GM18909 (cell line): ENCODE measurements around the gene LRRC71.
A peak's percentile ranks its signal among the peaks of the same experiment; 100 is the strongest.

Experiments used
- ATAC-seq: cut with Tn5 transposase; IDR thresholded peaks from one replicate; pipeline ENCODE4 v1.9.1; 2021; ENCODE audit warnings: mild to moderate bottlenecking; ENCODE audit not compliant: unreplicated experiment, poor library complexity

The LRRC71 gene

DNA sequence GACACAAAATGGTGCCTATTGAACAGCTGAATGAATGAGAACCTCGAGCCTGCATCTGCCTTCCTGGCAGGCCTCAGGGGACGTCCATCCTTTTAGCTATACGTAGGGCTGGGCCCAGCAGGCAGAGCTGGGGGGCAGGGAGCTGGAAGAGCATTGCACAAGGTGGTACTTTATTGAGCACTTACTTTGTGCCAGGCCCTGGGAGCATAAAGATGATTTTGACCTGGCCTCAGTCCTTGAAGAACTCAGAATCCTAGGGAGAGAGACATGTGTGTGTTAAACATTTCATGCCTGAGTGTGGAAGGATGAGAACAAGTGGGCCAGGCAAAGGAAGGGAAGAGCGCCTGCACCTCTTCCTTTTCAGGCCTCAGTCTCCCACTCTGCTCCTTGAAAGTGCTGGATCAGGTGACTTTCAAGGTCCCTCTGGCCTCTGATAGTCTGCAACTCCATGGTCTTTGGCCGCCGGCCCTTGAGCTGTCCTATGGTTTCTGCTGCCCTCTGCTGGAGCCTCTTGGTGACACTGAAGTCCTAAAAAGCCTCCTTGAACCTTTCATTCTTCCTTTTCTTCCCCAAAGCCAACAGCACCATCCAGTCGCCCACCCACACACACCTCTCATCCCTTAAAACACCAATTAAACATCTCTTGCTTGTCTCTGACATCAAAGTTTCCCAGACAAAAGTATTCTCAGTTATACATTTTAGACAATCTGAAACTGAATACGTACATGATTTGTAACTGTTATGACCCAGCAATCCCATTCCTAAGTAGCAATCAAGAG is 30.4 kb upstream of the LRRC71 start:
- no peak for ATAC-seq

DNA sequence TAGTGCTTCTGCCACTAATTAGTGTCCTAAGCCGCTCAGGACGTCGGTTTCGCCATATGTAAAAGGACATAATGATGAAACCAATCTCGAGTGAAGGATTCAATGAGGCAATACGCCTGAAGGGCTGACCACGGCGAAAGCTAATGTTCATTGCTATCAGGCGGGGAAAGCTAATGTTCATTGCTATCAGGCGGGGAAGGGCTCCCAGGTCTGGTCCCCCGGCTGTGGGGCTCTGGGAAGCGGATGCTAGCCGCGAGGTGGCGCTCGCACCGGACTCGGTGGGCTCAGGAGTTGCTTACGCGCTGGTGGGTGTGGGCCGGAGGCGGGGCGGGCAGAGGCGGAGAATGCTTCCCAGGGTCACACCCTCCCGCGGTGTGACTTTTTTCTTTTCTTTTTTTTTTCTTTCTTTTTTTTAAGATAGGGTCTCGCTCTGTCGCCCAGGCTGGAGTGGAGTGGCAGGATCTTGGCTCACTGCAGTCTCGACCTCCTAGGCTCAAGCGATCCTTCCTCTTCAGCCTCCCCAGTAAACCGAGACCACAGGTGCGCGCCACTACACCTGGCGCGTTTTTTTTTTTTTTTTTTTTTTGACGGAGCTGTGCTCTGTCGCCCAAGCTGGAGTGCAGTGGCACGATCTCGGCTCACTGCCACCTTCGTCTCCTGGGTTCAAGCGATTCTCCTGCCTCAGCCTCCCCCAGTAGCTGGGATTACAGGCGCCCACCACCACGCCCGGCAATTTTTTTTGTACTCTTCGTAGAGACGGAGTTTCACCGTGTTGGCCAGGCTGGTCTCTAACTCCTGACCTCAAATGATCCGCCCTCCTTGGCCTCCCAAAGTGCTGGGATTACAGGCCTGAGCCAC is 28.0 kb upstream of the LRRC71 start:
- ATAC-seq = peak; percentile 71

DNA sequence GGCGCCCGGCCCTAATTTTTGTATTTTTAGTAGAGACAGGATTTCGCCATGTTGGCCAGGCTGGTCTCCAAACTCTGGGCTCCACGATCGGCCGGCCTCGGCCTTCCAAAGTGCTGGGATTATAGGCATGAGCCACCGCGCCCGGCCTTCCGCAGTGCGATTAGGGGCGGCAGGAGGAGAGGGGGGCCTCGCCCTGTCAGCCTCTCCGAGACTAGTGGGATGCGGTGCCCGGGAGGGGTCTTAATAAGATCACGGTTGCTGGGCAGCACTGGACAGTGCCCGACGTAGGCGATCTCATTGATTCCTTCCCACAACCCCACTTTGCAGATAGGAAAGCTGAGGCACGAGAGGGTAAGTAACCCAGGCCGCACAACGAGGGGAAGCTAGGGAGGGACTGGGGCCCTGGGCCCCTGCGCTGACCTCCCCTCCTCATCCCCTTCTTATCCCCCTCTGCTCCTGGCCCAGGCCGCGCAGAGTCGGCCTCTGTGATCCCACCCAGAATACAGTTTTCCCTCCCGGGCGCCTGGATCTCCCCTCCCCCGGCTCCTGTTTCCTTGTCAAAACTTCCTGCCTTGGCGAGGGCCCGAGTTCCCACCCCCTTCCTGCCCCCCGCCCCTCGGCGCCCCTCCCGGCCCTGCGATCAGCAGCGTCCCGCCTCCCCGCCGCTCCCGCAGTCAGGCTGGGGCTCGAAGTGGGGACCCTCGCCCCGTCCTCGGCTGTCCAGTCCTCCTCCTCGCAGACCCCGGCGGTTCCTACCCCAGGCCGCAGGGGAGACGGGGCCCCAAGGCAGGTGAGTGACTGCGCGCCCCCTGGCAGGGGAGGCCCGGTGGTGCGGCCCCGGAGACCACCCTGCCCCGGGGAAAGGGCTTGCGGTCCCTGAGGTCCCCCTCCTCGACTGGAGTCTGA is 27.1 kb upstream of the LRRC71 start, which contains the start of gene PEAR1:
Gene PEAR1 (plus strand): TSS at position 671 of the 906 bp plus-strand sequence. CDS start 10,209 bp downstream, outside the sequence.
- ATAC-seq = no peak

GRCh38 chr1:156894001-156894400 is 26.4 kb upstream of the LRRC71 start:
- no peak for ATAC-seq

- ATAC-seq = no peak
Observed at GRCh38 chr1:156894711-156895454, 25.5 kb upstream of the LRRC71 start.

- ATAC-seq = no peak
Observed at GRCh38 chr1:156895455-156895812, 25.0 kb upstream of the LRRC71 start.

DNA sequence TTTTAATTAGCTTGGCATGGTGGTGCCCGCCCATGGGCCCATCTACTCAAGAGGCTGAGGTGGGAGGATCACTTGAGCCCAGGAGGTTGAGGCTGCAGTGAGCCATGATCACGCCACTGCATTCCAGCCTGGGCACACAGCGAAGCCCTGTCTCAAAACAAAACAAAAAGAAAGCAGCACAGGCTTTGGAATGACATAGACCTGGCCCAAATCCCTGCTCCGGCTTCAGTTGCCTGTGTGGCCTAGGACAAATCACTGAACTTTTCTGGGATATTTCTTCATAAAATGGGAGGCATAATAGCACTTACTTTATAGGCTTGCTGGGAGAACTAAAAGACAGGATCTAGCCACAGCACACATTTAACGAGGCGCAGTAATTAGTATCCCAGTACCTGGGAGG is 24.5 kb upstream of the LRRC71 start:
- ATAC-seq = no peak

GRCh38 chr1:156896490-156897033 is 23.9 kb upstream of the LRRC71 start:
- no peak for ATAC-seq

- ATAC-seq = no peak
Observed at GRCh38 chr1:156897078-156897825, 23.2 kb upstream of the LRRC71 start.

DNA sequence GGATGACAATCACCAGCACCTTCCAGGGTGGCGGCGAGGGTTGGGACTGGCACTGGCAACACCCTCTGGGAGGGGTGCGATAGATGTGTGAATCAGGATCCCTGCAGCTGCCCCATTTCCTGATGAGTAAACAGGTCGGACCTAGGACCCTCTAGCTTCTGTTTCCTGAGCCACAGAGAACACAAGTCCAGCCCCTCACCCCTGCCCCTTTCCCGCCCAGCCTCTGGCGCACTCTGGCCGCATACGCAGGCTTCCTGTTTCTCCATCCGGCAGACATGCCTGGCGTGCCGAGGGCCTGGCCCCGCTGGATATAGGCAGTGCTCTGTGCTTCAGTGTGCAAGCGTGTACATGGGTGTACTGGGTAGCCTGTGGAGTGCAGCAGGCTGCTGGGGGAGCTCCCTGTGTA is 22.3 kb upstream of the LRRC71 start:
- no peak for ATAC-seq

DNA sequence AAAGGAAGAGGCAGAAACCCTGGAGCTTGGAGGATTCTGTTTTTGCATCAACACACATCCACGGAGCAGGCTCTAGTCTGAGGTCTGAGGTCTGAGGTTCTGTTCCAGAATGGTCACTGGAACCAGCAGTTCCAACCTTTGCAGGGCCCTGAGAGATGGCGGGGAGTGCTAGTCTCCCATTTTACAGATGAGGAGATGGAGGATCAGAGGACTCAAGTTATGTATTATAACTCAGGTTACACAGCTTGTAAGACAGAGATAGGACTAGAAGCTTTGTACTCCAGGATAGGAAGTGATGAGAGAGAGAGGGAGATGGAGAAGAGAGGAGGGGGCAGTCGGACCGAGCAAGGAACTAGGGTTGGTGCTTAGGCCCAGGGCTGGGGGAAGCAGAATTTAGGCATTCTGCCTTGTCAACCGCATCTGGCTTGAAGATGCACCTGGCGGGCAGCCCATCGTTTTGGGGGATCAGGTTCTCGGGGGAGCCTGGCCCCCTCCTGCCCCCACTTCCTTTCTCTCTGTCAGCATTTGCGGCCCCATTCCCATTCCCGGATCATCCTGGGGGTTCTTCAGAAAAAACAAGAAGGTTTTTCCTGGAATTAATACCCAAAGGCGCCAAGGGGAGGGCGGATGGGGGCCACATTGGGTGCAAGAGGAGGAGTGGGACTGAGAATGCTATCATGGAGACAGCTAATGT is 21.3 kb upstream of the LRRC71 start:
- ATAC-seq = no peak

GRCh38 chr1:156899956-156900718 is 20.3 kb upstream of the LRRC71 start:
- ATAC-seq = no peak

DNA sequence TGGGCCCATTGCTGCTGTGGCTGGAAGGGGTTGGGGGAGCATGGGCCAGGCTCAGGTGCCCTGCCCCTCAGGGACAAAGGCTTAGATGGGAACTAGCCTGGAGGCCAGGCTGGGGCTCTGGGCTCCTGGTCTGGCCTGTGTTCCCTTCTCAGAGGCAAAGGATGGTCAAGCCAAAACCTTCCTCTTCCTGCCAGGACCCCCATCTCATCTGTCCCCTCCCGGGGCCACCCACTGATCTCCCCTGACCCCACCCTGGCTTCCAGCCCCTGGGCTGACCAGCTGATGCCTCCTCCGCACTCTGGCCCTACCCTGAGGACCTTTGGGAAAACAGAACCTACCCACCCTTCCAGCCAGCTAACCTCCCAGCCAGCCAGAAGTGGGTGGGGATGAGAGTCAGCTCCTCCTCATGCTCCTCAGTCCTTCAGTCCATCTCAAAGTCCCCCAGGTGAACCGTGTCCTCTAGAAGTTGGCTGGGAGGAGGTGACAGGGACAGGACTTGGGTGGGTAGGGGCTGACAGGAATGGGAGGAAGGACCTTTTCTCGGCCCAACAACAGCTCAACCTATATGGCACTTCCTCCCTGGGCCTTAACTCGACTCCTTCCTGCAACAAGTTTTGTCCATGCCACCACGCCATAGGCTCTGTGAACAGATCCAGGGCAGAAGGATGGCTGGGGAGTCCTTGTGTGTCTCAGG is 19.4 kb upstream of the LRRC71 start:
- ATAC-seq = no peak

DNA sequence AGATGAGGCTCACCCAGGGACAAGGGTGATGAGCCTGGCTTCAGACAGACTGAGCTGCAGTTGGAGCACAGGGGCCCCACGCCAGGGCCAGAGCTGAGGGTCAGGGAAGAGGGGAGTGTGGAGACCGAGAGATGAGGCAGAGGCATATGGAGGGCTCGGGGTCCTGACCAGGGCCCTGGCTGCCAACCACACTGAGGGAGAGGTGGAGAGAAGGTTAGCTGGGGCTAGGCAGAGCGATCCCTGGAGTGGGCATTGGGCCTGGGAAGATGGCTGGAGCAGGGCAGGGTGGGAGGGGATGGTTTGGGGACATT is 18.9 kb upstream of the LRRC71 start:
- ATAC-seq = no peak

- ATAC-seq = no peak
Observed at GRCh38 chr1:156901966-156902915, 18.2 kb upstream of the LRRC71 start.
